Keratinocyte (primary cell): ENCODE results near the gene CLEC3B. TPM values are rescaled to one million over a fixed set of nuclear protein-coding genes. Genes with fewer than 3 reads are reported as not detected.

Experiments
- DNase-seq: peaks from one replicate; pipeline ENCODE4 v3.0.0-alpha.2; 2011; ENCODE audit warnings: low read depth, missing footprints, low spot score
- FAIRE-seq: peaks from 2 replicates; lab custom pipeline; 2011; peaks lifted over from hg19 to GRCh38; lab: Jason Lieb, UNC
- H2AFZ ChIP-seq: 2 replicates; pipeline ENCODE4 v1.6.0; 2012; ENCODE audit warnings: low read length, control low read depth, inconsistent platforms; ENCODE audit not compliant: control insufficient read depth
- H3K27ac ChIP-seq: 2 replicates; pipeline ENCODE4 v1.5.1; 2011; ENCODE audit warnings: low read length; ENCODE audit not compliant: control insufficient read depth, insufficient read depth
- H3K27me3 ChIP-seq: 3 replicates; pipeline ENCODE4 v1.6.0; 2011; ENCODE audit warnings: low read length; ENCODE audit not compliant: control insufficient read depth, insufficient read depth; ENCODE audit errors: extremely low read depth
- H3K36me3 ChIP-seq, 2 experiments: 2 replicates in 1 of 2; 3 replicates in 1 of 2; pipeline ENCODE4 v1.5.1; 2011; ENCODE audit warnings: low read length in 2 of 2, mild to moderate bottlenecking in 1 of 2; ENCODE audit not compliant: control insufficient read depth in 2 of 2, insufficient read depth in 2 of 2; ENCODE audit errors: extremely low read depth in 1 of 2
- H3K4me1 ChIP-seq: 3 replicates; pipeline ENCODE4 v1.5.1; 2011; ENCODE audit warnings: low read length; ENCODE audit not compliant: control insufficient read depth, insufficient read depth; ENCODE audit errors: extremely low read depth
- H3K4me2 ChIP-seq: 3 replicates; pipeline ENCODE4 v1.6.0; 2011; ENCODE audit warnings: low read depth, low read length; ENCODE audit not compliant: control insufficient read depth, insufficient read depth; ENCODE audit errors: extremely low read depth
- H3K4me3 ChIP-seq, 3 experiments: fragments of 200-600 bp in 1 of 3; sonication (generic) in 1 of 3; 2 replicates in 2 of 3; 3 replicates in 1 of 3; pipeline ENCODE4 v1.5.1; 2011 to 2016; ENCODE audit warnings: low read length in 3 of 3, mild to moderate bottlenecking in 3 of 3, control low read depth in 2 of 3, inconsistent platforms in 1 of 3, low read depth in 1 of 3, mixed read lengths in 1 of 3, mixed run types in 1 of 3, moderate library complexity in 1 of 3; ENCODE audit not compliant: control insufficient read depth in 2 of 3, insufficient read depth in 2 of 3; ENCODE audit errors: extremely low read depth in 1 of 3
- H3K79me2 ChIP-seq: 2 replicates; pipeline ENCODE4 v1.6.0; 2012; ENCODE audit warnings: low read length; ENCODE audit not compliant: control insufficient read depth, insufficient read depth
- H3K9ac ChIP-seq: 3 replicates; pipeline ENCODE4 v1.6.0; 2011; ENCODE audit warnings: low read length; ENCODE audit not compliant: control insufficient read depth, insufficient read depth; ENCODE audit errors: extremely low read depth
- H3K9me1 ChIP-seq: 3 replicates; pipeline ENCODE4 v1.6.0; 2011; ENCODE audit warnings: low read length; ENCODE audit not compliant: control insufficient read depth, insufficient read depth; ENCODE audit errors: extremely low read depth
- H3K9me3 ChIP-seq: 2 replicates; pipeline ENCODE4 v1.5.1; 2012; ENCODE audit warnings: low read depth, low read length; ENCODE audit not compliant: control insufficient read depth
- H4K20me1 ChIP-seq: 3 replicates; pipeline ENCODE4 v1.6.0; 2011; ENCODE audit warnings: low read length; ENCODE audit not compliant: control insufficient read depth, insufficient read depth; ENCODE audit errors: extremely low read depth
- EZH2 ChIP-seq: IDR thresholded peaks from one replicate; pipeline ENCODE4 v1.6.1; 2012; ENCODE audit warnings: inconsistent platforms, mild to moderate bottlenecking, low read length, moderate library complexity
- dilution Hi-C: fragments of 300-500 bp; cut with MboI; formaldehyde crosslinking; loops from one replicate; pipeline ENCODE4 v1.7.0; 2020; ENCODE audit warnings: low sequenced_read_pairs; ENCODE audit not compliant: extremely low pct_ligation_motif_present
- polyA plus RNA-seq, 5 experiments: library from polyadenylated mRNA; depleted of rRNA in 3 of 5; stranded (reverse) in 3 of 5; stranded (forward) in 1 of 5; unstranded in 1 of 5; fragments of >200 nt; gene quantifications; 1 replicate in 1 of 5; 2 replicates in 3 of 5; 3 replicates in 1 of 5; pipeline versions ENCODE4 v1.2.1 to v1.2.3, GENCODE V29; 2011 to 2012; ENCODE audit warnings: missing spikeins in 2 of 5, low read depth in 1 of 5, low replicate concordance in 1 of 5
- TF ChIP-seq, protein P1 (sequence below), 3 experiments: IDR thresholded peaks in 1 of 3; conservative IDR thresholded peaks in 1 of 3; optimal IDR thresholded peaks in 1 of 3; 2 replicates in 2 of 3; 3 replicates in 1 of 3; pipeline versions ENCODE3 to v1.5.1; 2011; ENCODE audit warnings: low read length in 3 of 3, mild to moderate bottlenecking in 3 of 3, moderate library complexity in 2 of 3, control low read depth in 1 of 3, inconsistent platforms in 1 of 3; ENCODE audit not compliant: insufficient read depth in 2 of 3; ENCODE audit errors: extremely low read depth in 1 of 3

CLEC3B gene
- polyA plus RNA-seq, 1 donor (not counting 4 experiments of a cell fraction or from before 2014, with no cell fraction given) = not detected

DNA sequence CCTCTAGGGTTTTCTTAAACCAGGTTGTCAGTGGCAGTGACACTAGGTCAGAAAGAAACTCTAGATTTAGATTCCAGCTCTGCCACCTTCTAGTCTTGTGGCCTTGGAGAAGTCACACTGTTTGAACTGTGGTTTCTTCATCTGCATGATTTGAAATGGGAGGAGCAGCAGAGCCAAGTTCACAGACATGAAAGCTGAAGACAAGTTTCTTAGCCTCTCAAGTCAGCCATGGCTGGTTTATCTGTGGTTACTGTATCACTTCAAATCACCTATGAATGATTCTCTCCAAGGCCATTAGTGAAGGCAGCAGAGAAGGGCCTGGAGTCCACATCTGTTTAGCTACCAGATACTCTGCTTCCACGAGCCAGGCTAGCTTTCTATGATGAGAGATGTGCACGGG is 15.6 kb downstream of the CLEC3B start:
- DNase-seq (no peak), FAIRE-seq (no peak)
- no peak overlapping the region for H3K9ac ChIP-seq
- dilution Hi-C loops = no loop called here
- H2AFZ ChIP-seq = no peak overlapping the region
- no peaks in the 10 kb centered on the region for H3K36me3 ChIP-seq
- no peaks in the 10 kb centered on the region for H3K27me3 ChIP-seq
- H3K27ac ChIP-seq = no peak overlapping the region
- H3K9me3 ChIP-seq = no peaks in the 10 kb centered on the region
- TF ChIP-seq EZH2 = no peak
- TF ChIP-seq, protein P1, sequence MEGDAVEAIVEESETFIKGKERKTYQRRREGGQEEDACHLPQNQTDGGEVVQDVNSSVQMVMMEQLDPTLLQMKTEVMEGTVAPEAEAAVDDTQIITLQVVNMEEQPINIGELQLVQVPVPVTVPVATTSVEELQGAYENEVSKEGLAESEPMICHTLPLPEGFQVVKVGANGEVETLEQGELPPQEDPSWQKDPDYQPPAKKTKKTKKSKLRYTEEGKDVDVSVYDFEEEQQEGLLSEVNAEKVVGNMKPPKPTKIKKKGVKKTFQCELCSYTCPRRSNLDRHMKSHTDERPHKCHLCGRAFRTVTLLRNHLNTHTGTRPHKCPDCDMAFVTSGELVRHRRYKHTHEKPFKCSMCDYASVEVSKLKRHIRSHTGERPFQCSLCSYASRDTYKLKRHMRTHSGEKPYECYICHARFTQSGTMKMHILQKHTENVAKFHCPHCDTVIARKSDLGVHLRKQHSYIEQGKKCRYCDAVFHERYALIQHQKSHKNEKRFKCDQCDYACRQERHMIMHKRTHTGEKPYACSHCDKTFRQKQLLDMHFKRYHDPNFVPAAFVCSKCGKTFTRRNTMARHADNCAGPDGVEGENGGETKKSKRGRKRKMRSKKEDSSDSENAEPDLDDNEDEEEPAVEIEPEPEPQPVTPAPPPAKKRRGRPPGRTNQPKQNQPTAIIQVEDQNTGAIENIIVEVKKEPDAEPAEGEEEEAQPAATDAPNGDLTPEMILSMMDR (optimal IDR thresholded peaks at IDR 0.05 in 1 of 3, IDR thresholded peaks at IDR 0.05 in 1 of 3, conservative IDR thresholded peaks at IDR 0.05 in 1 of 3; ENCODE audit: extremely low read depth in 1 of 3, insufficient read depth in 2 of 3, low read length in 3 of 3) = no peak
- no peaks in the 10 kb centered on the region for H3K79me2 ChIP-seq
- H3K4me2 ChIP-seq = no peak overlapping the region
- no peaks in the 10 kb centered on the region for H4K20me1 ChIP-seq
- H3K9me1 ChIP-seq = no peaks in the 10 kb centered on the region
- H3K4me3 ChIP-seq = no peak overlapping the region
- peaks cover 22% of the 10 kb centered on the region for H3K4me1 ChIP-seq

DNA sequence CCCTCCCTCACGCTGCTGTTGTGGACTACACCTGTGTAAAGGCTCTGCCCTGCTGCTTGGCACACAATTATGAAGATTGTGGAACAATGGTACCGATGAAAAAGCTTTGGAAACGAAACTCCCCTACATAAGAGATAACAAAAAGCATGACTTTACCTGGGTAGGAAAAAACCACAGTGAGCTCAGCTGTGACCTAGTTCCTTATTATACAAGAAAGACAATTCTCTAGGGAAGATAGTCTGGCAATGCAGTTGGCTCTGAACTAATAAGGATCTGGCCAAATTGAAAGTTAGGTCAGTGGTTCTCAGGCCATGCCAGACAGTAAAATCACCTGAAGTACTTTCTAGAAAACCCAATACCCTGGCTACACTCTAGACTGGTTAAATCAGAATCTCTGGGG is 16.1 kb downstream of the CLEC3B start:
- TF ChIP-seq, protein P1 (optimal IDR thresholded peaks at IDR 0.05 in 1 of 3, IDR thresholded peaks at IDR 0.05 in 1 of 3, conservative IDR thresholded peaks at IDR 0.05 in 1 of 3; ENCODE audit: extremely low read depth in 1 of 3, insufficient read depth in 2 of 3, low read length in 3 of 3) = no peak
- no peak for TF ChIP-seq EZH2
- no peak for FAIRE-seq
- dilution Hi-C loops = no loop called here

More for the DNA sequence above, 16.1 kb downstream of the CLEC3B start:
- Histone ChIP-seq H3K27me3 (no peaks in the 10 kb centered on the region), H3K27ac (no peak overlapping the region), H2AFZ (no peak overlapping the region), H3K4me2 (no peak overlapping the region), H3K36me3 (no peaks in the 10 kb centered on the region), H3K79me2 (no peaks in the 10 kb centered on the region), H4K20me1 (no peaks in the 10 kb centered on the region), H3K4me1 (peaks cover 22% of the 10 kb centered on the region), H3K9me3 (no peaks in the 10 kb centered on the region), H3K4me3 (no peak overlapping the region), H3K9ac (no peak overlapping the region), H3K9me1 (no peaks in the 10 kb centered on the region)
- no peak for DNase-seq
